ENCODE results near the gene ACTA2.

GRCh38 chr10:88958721-88959120, 6.1 kb upstream of the ACTA2 start:
- TF ChIP-seq CTCF (IDR thresholded peaks at IDR 0.05; ENCODE audit: low read length) (no peak), EZH2phosphoT487 (IDR thresholded peaks at IDR 0.05; ENCODE audit: low read length) (no peak)

Data from MM.1S (cell line).